SK-N-SH treated with all-trans-retinoic acid at 6 μM for 48 hours (cell line): ENCODE measurements around the gene HMCN2.

Experiments
- ATAC-seq: fragments of 200-7000 bp; cut with Tn5 transposase; 3 replicates; pipeline ENCODE4 v1.9.1; 2020; ENCODE audit warnings: mild to moderate bottlenecking, moderate library complexity
- ARNTL ChIP-seq: fragments of 450-650 bp; formaldehyde crosslinking; IDR thresholded peaks from 2 replicates; pipeline ENCODE4 v1.5.0; 2020; ENCODE audit warnings: low read depth, mild to moderate bottlenecking, moderate library complexity, borderline replicate concordance
- BACH2 ChIP-seq: fragments of 250-450 bp; sonication (Bioruptor Pico); IDR thresholded peaks from 2 replicates; pipeline ENCODE4 v1.9.0; 2021; ENCODE audit warnings: mild to moderate bottlenecking, borderline replicate concordance
- CSDC2 ChIP-seq: fragments of 250-450 bp; sonication (Bioruptor Pico); IDR thresholded peaks from 2 replicates; pipeline ENCODE4 v1.5.0; 2020; ENCODE audit warnings: mild to moderate bottlenecking, moderate library complexity
- ESRRG ChIP-seq: fragments of 250-450 bp; sonication (Bioruptor Pico); IDR thresholded peaks from 2 replicates; pipeline ENCODE4 v1.6.1; 2021; ENCODE audit warnings: mild to moderate bottlenecking
- GLIS3 ChIP-seq: fragments of 250-450 bp; sonication (Bioruptor Pico); IDR thresholded peaks from 2 replicates; pipeline ENCODE4 v1.5.0; 2020; ENCODE audit warnings: mild to moderate bottlenecking, moderate library complexity
- ISL1 ChIP-seq: fragments of 250-450 bp; sonication (Bioruptor Pico); IDR thresholded peaks from 2 replicates; pipeline ENCODE4 v2.1.2; 2022; ENCODE audit warnings: mild to moderate bottlenecking, moderate library complexity
- OSR1 ChIP-seq: fragments of 250-450 bp; sonication (Bioruptor Pico); IDR thresholded peaks from 2 replicates; pipeline ENCODE4 v1.8.0; 2022; ENCODE audit warnings: moderate library complexity, mild to moderate bottlenecking, inconsistent platforms
- PPARA ChIP-seq: fragments of 250-450 bp; sonication (Bioruptor Pico); IDR thresholded peaks from 2 replicates; pipeline ENCODE4 v1.5.0; 2020; ENCODE audit warnings: mild to moderate bottlenecking, borderline replicate concordance
- RARB ChIP-seq: fragments of 250-450 bp; sonication (Bioruptor Pico); IDR thresholded peaks from 2 replicates; pipeline ENCODE4 v1.8.0; 2021; ENCODE audit warnings: mild to moderate bottlenecking, moderate library complexity
- SNAI2 ChIP-seq: fragments of 250-450 bp; sonication (Bioruptor Pico); IDR thresholded peaks from 2 replicates; pipeline ENCODE4 v1.5.0; 2020; ENCODE audit warnings: mild to moderate bottlenecking, moderate library complexity
- TCF4 ChIP-seq: fragments of 250-450 bp; sonication (Bioruptor Pico); IDR thresholded peaks from 2 replicates; pipeline ENCODE4 v1.8.0; 2021; ENCODE audit warnings: mild to moderate bottlenecking, moderate library complexity, borderline replicate concordance
- TOX ChIP-seq: fragments of 250-450 bp; sonication (Bioruptor Pico); IDR thresholded peaks from 2 replicates; pipeline ENCODE4 v1.8.0; 2021; ENCODE audit warnings: mild to moderate bottlenecking, moderate library complexity, borderline replicate concordance
- ZC3H10 ChIP-seq: fragments of 250-450 bp; sonication (Bioruptor Pico); IDR thresholded peaks from 2 replicates; pipeline ENCODE4 v1.5.1; 2021; ENCODE audit warnings: mild to moderate bottlenecking, moderate library complexity
- ZFP3 ChIP-seq: fragments of 250-450 bp; sonication (Bioruptor Pico); IDR thresholded peaks from 2 replicates; pipeline ENCODE4 v1.5.0; 2020; ENCODE audit warnings: mild to moderate bottlenecking, moderate library complexity
- ZFP30 ChIP-seq: fragments of 450-650 bp; formaldehyde crosslinking; IDR thresholded peaks from 2 replicates; pipeline ENCODE4 v1.5.0; 2022; ENCODE audit warnings: mild to moderate bottlenecking, moderate library complexity
- ZNF565 ChIP-seq: fragments of 450-650 bp; formaldehyde crosslinking; conservative IDR thresholded peaks from 2 replicates; pipeline ENCODE4 v1.5.0; 2020; ENCODE audit warnings: low read depth, mild to moderate bottlenecking, moderate library complexity
- ZNF70 ChIP-seq: fragments of 450-650 bp; formaldehyde crosslinking; IDR thresholded peaks from 2 replicates; pipeline ENCODE4 v1.5.0; 2020; ENCODE audit warnings: mild to moderate bottlenecking, moderate library complexity
- ZNF8 ChIP-seq: fragments of 450-650 bp; formaldehyde crosslinking; IDR thresholded peaks from 2 replicates; pipeline ENCODE4 v1.5.0; 2020; ENCODE audit warnings: mild to moderate bottlenecking, moderate library complexity
- TF ChIP-seq, protein P1 (sequence below): fragments of 250-450 bp; sonication (Bioruptor Pico); IDR thresholded peaks from 2 replicates; pipeline ENCODE4 v1.8.0; 2021; ENCODE audit warnings: low read depth, mild to moderate bottlenecking, moderate library complexity, borderline replicate concordance
- TF ChIP-seq, protein P2 (sequence below): fragments of 250-450 bp; sonication (Bioruptor Pico); IDR thresholded peaks from 2 replicates; pipeline ENCODE4 v1.5.0; 2020; ENCODE audit warnings: mild to moderate bottlenecking, moderate library complexity
- TF ChIP-seq, protein P3 (sequence below): fragments of 250-450 bp; sonication (Bioruptor Pico); IDR thresholded peaks from 2 replicates; pipeline ENCODE4 v1.5.1; 2020; ENCODE audit warnings: low read depth, mild to moderate bottlenecking, moderate library complexity
- TF ChIP-seq, protein P4 (sequence below): fragments of 250-450 bp; sonication (Bioruptor Pico); IDR thresholded peaks from 2 replicates; pipeline ENCODE4 v1.5.1; 2021; ENCODE audit warnings: mild to moderate bottlenecking, moderate library complexity

HMCN2 gene

DNA sequence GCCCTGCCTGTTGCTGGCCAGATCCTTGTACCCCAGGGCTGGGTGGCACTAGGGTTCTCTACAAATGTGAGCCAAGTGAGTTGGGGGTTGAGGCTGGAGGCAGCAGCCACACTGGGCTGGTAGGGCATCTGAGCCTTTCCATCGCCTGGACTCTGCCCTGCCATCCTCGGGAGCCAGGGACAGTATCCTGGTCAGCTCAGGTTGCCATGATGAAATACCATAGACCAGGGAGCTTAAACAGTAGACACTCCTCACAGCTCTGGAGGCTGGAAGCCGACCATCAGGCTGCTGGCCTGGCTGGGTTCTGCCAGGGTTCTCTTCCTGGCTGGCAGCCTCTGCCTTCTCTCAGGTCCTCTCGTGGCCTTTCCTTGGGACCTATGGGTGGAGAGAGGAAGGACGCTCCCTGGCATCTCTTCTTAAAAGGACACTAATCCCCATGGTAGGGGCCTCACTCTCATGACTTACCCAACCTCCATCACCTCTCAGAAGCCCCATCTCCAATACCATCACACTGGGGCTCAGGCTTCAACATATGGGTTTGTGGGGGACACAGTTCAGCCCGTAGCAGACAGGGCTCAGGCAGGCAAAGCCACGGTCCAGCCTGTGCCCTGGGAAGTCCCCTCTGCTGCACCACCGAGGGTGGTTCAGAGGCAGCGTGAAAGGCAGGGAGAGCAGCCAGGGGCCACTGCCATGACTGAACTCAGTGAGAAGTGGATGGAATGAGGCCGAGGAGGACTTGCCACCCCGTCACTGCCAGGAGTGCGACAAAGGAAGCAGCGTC lies 50.1 kb downstream of the HMCN2 start:
- ATAC-seq: no peak
- no peak for TF ChIP-seq SNAI2
- no peak for TF ChIP-seq ZNF8 (CRISPR knock-in tag)
- TF ChIP-seq ZC3H10 (CRISPR knock-in tag): no peak
- TF ChIP-seq, protein P1, sequence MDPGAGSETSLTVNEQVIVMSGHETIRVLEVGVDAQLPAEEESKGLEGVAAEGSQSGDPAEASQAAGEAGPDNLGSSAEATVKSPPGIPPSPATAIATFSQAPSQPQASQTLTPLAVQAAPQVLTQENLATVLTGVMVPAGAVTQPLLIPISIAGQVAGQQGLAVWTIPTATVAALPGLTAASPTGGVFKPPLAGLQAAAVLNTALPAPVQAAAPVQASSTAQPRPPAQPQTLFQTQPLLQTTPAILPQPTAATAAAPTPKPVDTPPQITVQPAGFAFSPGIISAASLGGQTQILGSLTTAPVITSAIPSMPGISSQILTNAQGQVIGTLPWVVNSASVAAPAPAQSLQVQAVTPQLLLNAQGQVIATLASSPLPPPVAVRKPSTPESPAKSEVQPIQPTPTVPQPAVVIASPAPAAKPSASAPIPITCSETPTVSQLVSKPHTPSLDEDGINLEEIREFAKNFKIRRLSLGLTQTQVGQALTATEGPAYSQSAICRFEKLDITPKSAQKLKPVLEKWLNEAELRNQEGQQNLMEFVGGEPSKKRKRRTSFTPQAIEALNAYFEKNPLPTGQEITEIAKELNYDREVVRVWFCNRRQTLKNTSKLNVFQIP (CRISPR knock-in tag): no peak
- TF ChIP-seq CSDC2: no peak
- TF ChIP-seq OSR1 (CRISPR knock-in tag): no peak
- no peak for TF ChIP-seq PPARA (CRISPR knock-in tag)
- TF ChIP-seq ZFP30 (CRISPR knock-in tag): no peak
- no peak for TF ChIP-seq TCF4 (CRISPR knock-in tag)
- TF ChIP-seq GLIS3 (CRISPR knock-in tag): no peak
- TF ChIP-seq, protein P2, sequence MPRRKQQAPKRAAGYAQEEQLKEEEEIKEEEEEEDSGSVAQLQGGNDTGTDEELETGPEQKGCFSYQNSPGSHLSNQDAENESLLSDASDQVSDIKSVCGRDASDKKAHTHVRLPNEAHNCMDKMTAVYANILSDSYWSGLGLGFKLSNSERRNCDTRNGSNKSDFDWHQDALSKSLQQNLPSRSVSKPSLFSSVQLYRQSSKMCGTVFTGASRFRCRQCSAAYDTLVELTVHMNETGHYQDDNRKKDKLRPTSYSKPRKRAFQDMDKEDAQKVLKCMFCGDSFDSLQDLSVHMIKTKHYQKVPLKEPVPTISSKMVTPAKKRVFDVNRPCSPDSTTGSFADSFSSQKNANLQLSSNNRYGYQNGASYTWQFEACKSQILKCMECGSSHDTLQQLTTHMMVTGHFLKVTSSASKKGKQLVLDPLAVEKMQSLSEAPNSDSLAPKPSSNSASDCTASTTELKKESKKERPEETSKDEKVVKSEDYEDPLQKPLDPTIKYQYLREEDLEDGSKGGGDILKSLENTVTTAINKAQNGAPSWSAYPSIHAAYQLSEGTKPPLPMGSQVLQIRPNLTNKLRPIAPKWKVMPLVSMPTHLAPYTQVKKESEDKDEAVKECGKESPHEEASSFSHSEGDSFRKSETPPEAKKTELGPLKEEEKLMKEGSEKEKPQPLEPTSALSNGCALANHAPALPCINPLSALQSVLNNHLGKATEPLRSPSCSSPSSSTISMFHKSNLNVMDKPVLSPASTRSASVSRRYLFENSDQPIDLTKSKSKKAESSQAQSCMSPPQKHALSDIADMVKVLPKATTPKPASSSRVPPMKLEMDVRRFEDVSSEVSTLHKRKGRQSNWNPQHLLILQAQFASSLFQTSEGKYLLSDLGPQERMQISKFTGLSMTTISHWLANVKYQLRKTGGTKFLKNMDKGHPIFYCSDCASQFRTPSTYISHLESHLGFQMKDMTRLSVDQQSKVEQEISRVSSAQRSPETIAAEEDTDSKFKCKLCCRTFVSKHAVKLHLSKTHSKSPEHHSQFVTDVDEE: no peak
- no peak for TF ChIP-seq ZFP3 (CRISPR knock-in tag)
- no peak for TF ChIP-seq RARB (CRISPR knock-in tag)
- no peak for TF ChIP-seq TOX (CRISPR knock-in tag)
- no peak for TF ChIP-seq ARNTL (CRISPR knock-in tag)
- no peak for TF ChIP-seq BACH2 (CRISPR knock-in tag)

DNA sequence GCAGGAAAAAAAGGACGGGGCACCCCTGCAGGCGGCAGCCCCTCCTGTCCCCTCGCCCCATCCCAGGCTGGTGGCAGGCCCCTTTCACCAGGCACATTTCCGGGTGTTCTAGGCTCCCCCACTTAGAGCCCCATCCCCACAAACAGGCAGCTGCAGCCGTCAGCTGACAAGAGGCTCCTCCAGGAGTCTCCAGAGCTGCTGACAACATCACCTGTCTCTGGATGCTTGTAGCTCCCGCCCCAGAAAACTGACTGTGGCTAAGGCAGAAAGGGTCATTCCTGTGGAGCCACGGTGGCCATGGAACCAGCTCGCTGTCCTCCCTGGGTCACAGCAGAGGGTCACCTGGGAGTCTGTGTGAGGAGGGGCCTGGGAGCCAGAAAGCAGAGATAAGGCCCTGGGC lies 50.9 kb downstream of the HMCN2 start:
- TF ChIP-seq ESRRG (CRISPR knock-in tag) (no peak), ZC3H10 (CRISPR knock-in tag) (no peak), ARNTL (CRISPR knock-in tag) (no peak), TOX (CRISPR knock-in tag) (no peak), ZNF565 (CRISPR knock-in tag) (no peak), BACH2 (CRISPR knock-in tag) (no peak), ZNF70 (CRISPR knock-in tag) (no peak), OSR1 (CRISPR knock-in tag) (no peak), ZNF8 (CRISPR knock-in tag) (no peak), ZFP3 (CRISPR knock-in tag) (no peak), RARB (CRISPR knock-in tag) (no peak), TCF4 (CRISPR knock-in tag) (no peak), GLIS3 (CRISPR knock-in tag) (no peak), ISL1 (CRISPR knock-in tag) (no peak), CSDC2 (no peak)
- TF ChIP-seq, protein P2: no peak
- TF ChIP-seq, protein P3, sequence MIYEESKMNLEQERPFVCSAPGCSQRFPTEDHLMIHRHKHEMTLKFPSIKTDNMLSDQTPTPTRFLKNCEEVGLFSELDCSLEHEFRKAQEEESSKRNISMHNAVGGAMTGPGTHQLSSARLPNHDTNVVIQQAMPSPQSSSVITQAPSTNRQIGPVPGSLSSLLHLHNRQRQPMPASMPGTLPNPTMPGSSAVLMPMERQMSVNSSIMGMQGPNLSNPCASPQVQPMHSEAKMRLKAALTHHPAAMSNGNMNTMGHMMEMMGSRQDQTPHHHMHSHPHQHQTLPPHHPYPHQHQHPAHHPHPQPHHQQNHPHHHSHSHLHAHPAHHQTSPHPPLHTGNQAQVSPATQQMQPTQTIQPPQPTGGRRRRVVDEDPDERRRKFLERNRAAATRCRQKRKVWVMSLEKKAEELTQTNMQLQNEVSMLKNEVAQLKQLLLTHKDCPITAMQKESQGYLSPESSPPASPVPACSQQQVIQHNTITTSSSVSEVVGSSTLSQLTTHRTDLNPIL (CRISPR knock-in tag): no peak
- TF ChIP-seq, protein P1 (CRISPR knock-in tag): no peak
- TF ChIP-seq, protein P4, sequence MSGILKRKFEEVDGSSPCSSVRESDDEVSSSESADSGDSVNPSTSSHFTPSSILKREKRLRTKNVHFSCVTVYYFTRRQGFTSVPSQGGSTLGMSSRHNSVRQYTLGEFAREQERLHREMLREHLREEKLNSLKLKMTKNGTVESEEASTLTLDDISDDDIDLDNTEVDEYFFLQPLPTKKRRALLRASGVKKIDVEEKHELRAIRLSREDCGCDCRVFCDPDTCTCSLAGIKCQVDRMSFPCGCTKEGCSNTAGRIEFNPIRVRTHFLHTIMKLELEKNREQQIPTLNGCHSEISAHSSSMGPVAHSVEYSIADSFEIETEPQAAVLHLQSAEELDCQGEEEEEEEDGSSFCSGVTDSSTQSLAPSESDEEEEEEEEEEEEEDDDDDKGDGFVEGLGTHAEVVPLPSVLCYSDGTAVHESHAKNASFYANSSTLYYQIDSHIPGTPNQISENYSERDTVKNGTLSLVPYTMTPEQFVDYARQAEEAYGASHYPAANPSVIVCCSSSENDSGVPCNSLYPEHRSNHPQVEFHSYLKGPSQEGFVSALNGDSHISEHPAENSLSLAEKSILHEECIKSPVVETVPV (CRISPR knock-in tag): no peak
- ATAC-seq: no peak
